Measurements from ENCODE around the gene ROR1. TPM values are rescaled to one million over a fixed set of nuclear protein-coding genes. Genes with fewer than 3 reads are reported as not detected.
A peak's percentile ranks its signal among the peaks of the same experiment; 100 is the strongest.

The ROR1 gene
- total RNA-seq, 3 donors from 2014 or later = 3.1 to 19.8 (median 3.4) TPM

DNA sequence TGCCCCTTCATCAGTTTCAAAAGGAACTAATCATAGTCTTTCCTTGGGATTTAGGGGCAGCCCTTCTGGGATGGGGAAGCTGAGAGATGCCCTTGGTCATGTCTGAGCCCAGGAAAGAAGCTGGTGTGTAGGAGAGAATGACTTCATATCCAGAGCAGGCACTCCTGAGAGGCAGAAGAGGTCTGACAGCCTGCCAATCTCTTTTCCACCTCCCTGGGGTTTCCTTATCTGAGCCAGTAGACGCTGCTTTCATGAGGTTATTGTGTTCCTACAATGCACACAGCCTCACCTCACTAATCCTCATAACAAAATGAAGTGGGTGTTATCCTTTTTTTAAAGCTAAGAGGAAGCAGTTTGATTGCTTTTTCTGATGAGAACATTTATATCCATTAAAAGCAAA, 14.1 kb downstream of the ROR1 start:
- ATAC-seq = peak; percentile 33
- H3K4me1 ChIP-seq (ENCODE audit: low read depth) = peaks cover 2% of the 10 kb centered on the region

DNA sequence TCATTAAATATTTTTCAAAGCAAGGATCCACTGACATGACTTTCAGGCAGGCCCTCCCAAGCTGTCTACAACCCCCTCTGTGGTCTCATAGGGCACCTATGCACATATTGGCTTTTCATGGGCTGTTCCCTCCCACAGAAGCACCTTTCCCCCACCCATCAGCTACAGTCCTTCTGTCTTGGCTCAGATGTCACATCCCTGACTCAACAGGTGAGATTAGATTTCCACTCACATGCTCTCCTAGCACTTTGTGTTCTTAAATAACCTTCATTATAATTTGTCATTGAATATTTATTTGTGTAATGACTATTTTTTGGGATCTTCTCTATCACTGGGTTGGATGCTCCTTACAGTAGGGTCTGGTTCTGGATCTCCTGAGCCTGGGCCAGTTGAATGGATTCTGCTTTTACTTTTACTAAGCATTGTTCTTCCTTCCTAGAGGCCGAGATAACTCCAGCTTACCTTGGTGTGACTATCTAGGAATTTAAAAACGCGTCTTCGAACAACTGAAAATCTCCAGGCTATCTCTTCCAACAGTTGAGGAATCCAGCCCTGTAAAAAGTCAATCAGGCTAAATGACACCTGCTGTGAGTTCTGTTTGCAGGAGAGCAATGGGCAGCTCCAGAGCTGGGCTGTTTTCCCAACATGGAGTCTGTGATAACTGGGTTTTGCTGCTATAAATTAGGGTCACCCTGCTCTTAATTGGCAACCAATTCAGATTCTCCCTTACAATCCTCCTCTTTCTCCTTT, 16.2 kb downstream of the ROR1 start:
- no peaks in the 10 kb centered on the region for H3K4me1 ChIP-seq (ENCODE audit: low read depth)
- H3K9me3 ChIP-seq = no peaks in the 10 kb centered on the region
- DNase-seq = no peak
- ATAC-seq = no peak
- intact Hi-C loops (cut with DNase I, micrococcal nuclease) = no loop called here
- no peak for TF ChIP-seq CTCF (IDR thresholded peaks at IDR 0.05)
- H3K36me3 ChIP-seq (ENCODE audit: low read depth) = no peaks in the 10 kb centered on the region
- no peak overlapping the region for H3K4me3 ChIP-seq

More for the DNA sequence above, 14.1 kb downstream of the ROR1 start:
- no peaks in the 10 kb centered on the region for H3K9me3 ChIP-seq
- DNase-seq = no peak
- TF ChIP-seq CTCF (IDR thresholded peaks at IDR 0.05) = no peak
- no peaks in the 10 kb centered on the region for H3K36me3 ChIP-seq (ENCODE audit: low read depth)
- intact Hi-C loops (cut with DNase I, micrococcal nuclease) = no loop called here
- no peak overlapping the region for H3K4me3 ChIP-seq

DNA sequence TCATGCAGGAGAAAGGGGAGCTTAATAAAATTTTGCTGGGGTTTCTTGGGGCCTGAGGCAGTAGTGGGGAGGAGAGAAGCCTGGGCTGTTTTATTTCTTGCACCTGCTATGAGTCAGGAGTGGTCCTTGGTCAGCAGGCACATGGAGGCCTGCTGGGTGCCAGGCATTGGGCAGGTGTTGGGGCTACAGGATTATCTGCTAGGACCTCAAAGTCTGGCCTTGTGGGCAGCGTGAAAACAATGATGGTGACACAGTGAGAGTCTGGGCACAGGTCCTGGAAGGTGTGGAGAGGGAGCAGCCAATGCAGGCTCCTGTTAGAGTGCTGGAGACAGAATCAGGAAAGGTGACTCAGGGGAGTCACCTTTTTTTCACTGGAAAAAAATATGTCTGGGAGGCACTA, 17.2 kb downstream of the ROR1 start:
- Histone ChIP-seq H3K4me3 (no peak overlapping the region), H3K4me1 (ENCODE audit: low read depth) (no peaks in the 10 kb centered on the region), H3K36me3 (ENCODE audit: low read depth) (no peaks in the 10 kb centered on the region), H3K9me3 (no peaks in the 10 kb centered on the region)
- DNase-seq (no peak), ATAC-seq (no peak)
- TF ChIP-seq CTCF (IDR thresholded peaks at IDR 0.05) = no peak
- intact Hi-C loops (cut with DNase I, micrococcal nuclease) = no loop called here

- TF ChIP-seq CTCF (IDR thresholded peaks at IDR 0.05) = no peak
- intact Hi-C loops (cut with DNase I, micrococcal nuclease) = no loop called here
- Histone ChIP-seq H3K9me3 (no peaks in the 10 kb centered on the region), H3K4me3 (no peak overlapping the region), H3K4me1 (ENCODE audit: low read depth) (no peaks in the 10 kb centered on the region), H3K36me3 (ENCODE audit: low read depth) (no peaks in the 10 kb centered on the region)
- DNase-seq (no peak), ATAC-seq (no peak)
These were observed 18.3 kb downstream of the ROR1 start for GRCh38 chr1:63792152-63792551.

GRCh38 chr1:63793741-63794240, 20.0 kb downstream of the ROR1 start:
- ATAC-seq (no peak), DNase-seq (no peak)
- TF ChIP-seq CTCF (IDR thresholded peaks at IDR 0.05) = no peak
- Histone ChIP-seq H3K4me3 (no peak overlapping the region), H3K4me1 (ENCODE audit: low read depth) (no peaks in the 10 kb centered on the region), H3K9me3 (no peaks in the 10 kb centered on the region), H3K36me3 (ENCODE audit: low read depth) (no peaks in the 10 kb centered on the region)
- intact Hi-C loops (cut with DNase I, micrococcal nuclease) = no loop called here

Measured in mucosa of descending colon (tissue), 3 donors.